Mesenchymal stem cell (in vitro differentiated cells and primary cell): Measurements from ENCODE around the gene KLK14.

Experiments
- DNase-seq: peaks from one replicate; pipeline ENCODE4 v3.0.0-alpha.2; 2013
- H2AFZ ChIP-seq: one replicate; pipeline ENCODE4 v1.6.1; 2013; ENCODE audit warnings: low read depth, mild to moderate bottlenecking, control low read depth, inconsistent platforms, low read length, moderate library complexity
- H2AK5ac ChIP-seq: 2 replicates; pipeline ENCODE4 v1.6.1; 2013; ENCODE audit warnings: low read length, moderate library complexity, mild to moderate bottlenecking, inconsistent platforms; ENCODE audit not compliant: severe bottlenecking
- H2BK120ac ChIP-seq: one replicate; pipeline ENCODE4 v1.6.1; 2013; ENCODE audit warnings: low read depth, mild to moderate bottlenecking, inconsistent platforms, low read length, moderate library complexity
- H2BK12ac ChIP-seq, 2 experiments: one replicate each; pipeline ENCODE4 v1.6.1; 2013; ENCODE audit warnings: inconsistent platforms in 2 of 2, low read length in 2 of 2, mild to moderate bottlenecking in 2 of 2, moderate library complexity in 2 of 2, control low read depth in 1 of 2
- H2BK15ac ChIP-seq: one replicate; pipeline ENCODE4 v1.6.1; 2013; ENCODE audit warnings: mild to moderate bottlenecking, low read depth, inconsistent platforms; ENCODE audit not compliant: poor library complexity, severe bottlenecking
- H2BK5ac ChIP-seq: 2 replicates; pipeline ENCODE4 v1.6.1; 2013; ENCODE audit warnings: low read depth, mild to moderate bottlenecking, low read length, control low read depth, inconsistent platforms; ENCODE audit not compliant: poor library complexity, severe bottlenecking
- H3K14ac ChIP-seq, 2 experiments: one replicate each; pipeline ENCODE4 v1.6.1; 2013; ENCODE audit warnings: inconsistent platforms in 2 of 2, low read length in 2 of 2, control low read depth in 1 of 2, mild to moderate bottlenecking in 1 of 2, moderate library complexity in 1 of 2
- H3K18ac ChIP-seq, 2 experiments: one replicate each; pipeline ENCODE4 v1.6.1; 2013; ENCODE audit warnings: inconsistent platforms in 2 of 2, low read length in 2 of 2, control low read depth in 1 of 2, low read depth in 1 of 2, mild to moderate bottlenecking in 1 of 2
- H3K23ac ChIP-seq, 2 experiments: one replicate each; pipeline ENCODE4 v1.6.1; 2013; ENCODE audit warnings: inconsistent platforms in 2 of 2, low read length in 2 of 2, mild to moderate bottlenecking in 2 of 2, moderate library complexity in 2 of 2, control low read depth in 1 of 2
- H3K27ac ChIP-seq: 2 replicates; pipeline ENCODE4 v1.5.1; 2013; ENCODE audit warnings: mild to moderate bottlenecking, moderate library complexity, low read length, control low read depth, inconsistent platforms; ENCODE audit not compliant: poor library complexity, severe bottlenecking
- H3K27me3 ChIP-seq, 2 experiments: 2 replicates each; pipeline versions ENCODE4 v1.6.1 to v1.7.0; 2013; ENCODE audit warnings: low read length in 2 of 2, mild to moderate bottlenecking in 2 of 2, moderate library complexity in 2 of 2, control low read depth in 1 of 2, inconsistent platforms in 1 of 2; ENCODE audit not compliant: control insufficient read depth in 1 of 2, insufficient read depth in 1 of 2
- H3K36me3 ChIP-seq, 2 experiments: 2 replicates each; pipeline versions ENCODE4 v1.6.1 to v1.7.0; 2013; ENCODE audit warnings: low read length in 2 of 2, control low read depth in 1 of 2, inconsistent platforms in 1 of 2, low read depth in 1 of 2, mild to moderate bottlenecking in 1 of 2; ENCODE audit not compliant: insufficient read depth in 2 of 2, control insufficient read depth in 1 of 2
- H3K4ac ChIP-seq, 2 experiments: one replicate each; pipeline ENCODE4 v1.6.1; 2013; ENCODE audit warnings: inconsistent platforms in 2 of 2, low read length in 2 of 2, mild to moderate bottlenecking in 2 of 2, moderate library complexity in 2 of 2, control low read depth in 1 of 2, low read depth in 1 of 2
- H3K4me1 ChIP-seq: 2 replicates; pipeline ENCODE4 v1.6.1; 2013; ENCODE audit warnings: low read depth, low read length, control low read depth; ENCODE audit not compliant: control insufficient read depth, insufficient read depth
- H3K4me2 ChIP-seq: 2 replicates; pipeline ENCODE4 v1.6.1; 2013; ENCODE audit warnings: low read length, mild to moderate bottlenecking, inconsistent platforms; ENCODE audit not compliant: poor library complexity, severe bottlenecking
- H3K4me3 ChIP-seq, 2 experiments: 2 replicates each; pipeline versions ENCODE4 v1.5.1 to v1.7.0; 2013; ENCODE audit warnings: low read length in 2 of 2, mild to moderate bottlenecking in 2 of 2, control low read depth in 1 of 2, low read depth in 1 of 2; ENCODE audit not compliant: insufficient read depth in 1 of 2
- H3K79me1 ChIP-seq: replicated peaks from 2 replicates; pipeline ENCODE4 v1.6.1; 2013; ENCODE audit warnings: mild to moderate bottlenecking, control low read depth, low read length, inconsistent platforms; ENCODE audit not compliant: poor library complexity, severe bottlenecking
- H3K9ac ChIP-seq: 2 replicates; pipeline ENCODE4 v1.7.0; 2013; ENCODE audit warnings: mild to moderate bottlenecking, low read length, moderate library complexity
- H3K9me3 ChIP-seq: 2 replicates; pipeline ENCODE4 v1.7.0; 2013; ENCODE audit warnings: mild to moderate bottlenecking, low read length; ENCODE audit not compliant: control insufficient read depth
- H4K8ac ChIP-seq: one replicate; pipeline ENCODE4 v1.6.1; 2013; ENCODE audit warnings: inconsistent platforms, mild to moderate bottlenecking, low read length, moderate library complexity
- H4K91ac ChIP-seq: one replicate; pipeline ENCODE4 v1.6.1; 2013; ENCODE audit warnings: mild to moderate bottlenecking, low read length, inconsistent platforms
- WGBS: methylation state at CpG from one replicate; pipeline ENCODE4 v1.1.7; 2013; ENCODE audit warnings: mixed read lengths; 5-methylcytosine and 5-hydroxymethylcytosine counted together

The KLK14 gene

DNA sequence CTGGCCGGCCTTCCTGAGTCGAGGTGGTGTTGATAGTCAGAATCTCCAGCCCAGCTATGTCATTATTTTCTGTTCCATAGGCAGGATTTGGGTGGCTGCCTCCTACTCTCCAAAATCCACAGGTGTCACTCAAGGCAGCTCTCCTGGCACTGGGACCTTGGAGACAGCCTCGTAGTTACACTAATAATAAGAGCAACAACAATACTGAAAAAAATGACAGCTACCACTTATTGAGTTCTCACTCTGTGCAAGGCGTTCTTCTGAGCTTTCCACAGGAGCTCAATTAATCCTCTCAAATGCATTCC lies 35.7 kb downstream of the KLK14 start:
- Histone ChIP-seq H3K79me1 (no peaks in the 10 kb centered on the region), H2BK12ac (no peak overlapping the region), H3K4me3 (no peak overlapping the region), H2BK15ac (no peak overlapping the region), H4K8ac (no peak overlapping the region), H3K4me2 (no peak overlapping the region), H3K18ac (no peak overlapping the region), H4K91ac (no peak overlapping the region), H3K36me3 (no peaks in the 10 kb centered on the region), H2BK5ac (no peak overlapping the region), H2AK5ac (no peak overlapping the region), H3K4ac (no peak overlapping the region), H3K9ac (no peak overlapping the region), H3K9me3 (no peaks in the 10 kb centered on the region), H3K23ac (no peak overlapping the region), H2AFZ (no peak overlapping the region), H3K27me3 (peaks cover 0 to 8% of the 10 kb centered on the region in 2 experiments), H3K4me1 (no peaks in the 10 kb centered on the region), H3K27ac (no peak overlapping the region), H3K14ac (no peak overlapping the region), H2BK120ac (no peak overlapping the region)
- 43% methylated on average over 3 of the region's 4 CpGs for WGBS
- DNase-seq: no peak

- H3K18ac ChIP-seq: no peak overlapping the region
- H3K27me3 ChIP-seq: peaks cover 0 to 8% of the 10 kb centered on the region in 2 experiments
- H3K4me1 ChIP-seq: no peaks in the 10 kb centered on the region
- no peaks in the 10 kb centered on the region for H3K36me3 ChIP-seq
- no peak for DNase-seq
- H3K27ac ChIP-seq: no peak overlapping the region
- H3K14ac ChIP-seq: no peak overlapping the region
- no peak overlapping the region for H2BK120ac ChIP-seq
- no peak overlapping the region for H4K91ac ChIP-seq
- H2BK12ac ChIP-seq: no peak overlapping the region
- H3K23ac ChIP-seq: no peak overlapping the region
- H3K9me3 ChIP-seq: no peaks in the 10 kb centered on the region
- H3K9ac ChIP-seq: no peak overlapping the region
- no peak overlapping the region for H3K4me3 ChIP-seq
- H2BK5ac ChIP-seq: no peak overlapping the region
- no peak overlapping the region for H2AFZ ChIP-seq
- no peaks in the 10 kb centered on the region for H3K79me1 ChIP-seq
- 85% methylated on average over 11 of the region's 11 CpGs for WGBS
- H3K4ac ChIP-seq: no peak overlapping the region
- no peak overlapping the region for H3K4me2 ChIP-seq
- no peak overlapping the region for H2AK5ac ChIP-seq
- no peak overlapping the region for H2BK15ac ChIP-seq
- no peak overlapping the region for H4K8ac ChIP-seq
Observed at GRCh38 chr19:51044327-51044726, 38.4 kb downstream of the KLK14 start.

DNA sequence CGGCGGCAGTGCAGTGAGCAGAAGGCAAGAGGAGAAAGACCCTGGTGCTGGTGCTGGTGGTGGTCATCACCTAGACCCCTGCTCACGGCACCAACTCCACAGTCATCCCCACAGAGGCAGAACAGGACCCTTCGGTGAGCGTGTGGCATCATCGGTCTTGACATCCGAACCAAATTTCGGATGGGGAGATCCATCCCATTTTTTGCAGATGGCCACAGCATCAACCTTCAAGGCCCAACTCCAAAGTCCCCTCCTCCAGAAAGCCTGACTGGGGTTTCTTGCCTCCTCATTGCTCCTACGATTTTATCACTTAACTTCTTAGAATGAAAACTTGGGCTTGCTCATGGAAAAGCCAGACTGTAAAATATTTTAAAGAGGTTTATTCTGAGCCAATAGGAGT lies 39.2 kb downstream of the KLK14 start:
- Histone ChIP-seq H2BK15ac (no peak overlapping the region), H2AK5ac (no peak overlapping the region)

GRCh38 chr19:51040151-51040550 lies 42.5 kb downstream of the KLK14 start:
- Histone ChIP-seq H3K27me3 (peaks cover 0 to 3% of the 10 kb centered on the region in 2 experiments), H3K4me1 (no peaks in the 10 kb centered on the region), H3K79me1 (no peaks in the 10 kb centered on the region), H3K18ac (no peak overlapping the region), H2BK5ac (no peak overlapping the region), H3K9me3 (no peaks in the 10 kb centered on the region), H3K27ac (no peak overlapping the region), H3K23ac (no peak overlapping the region), H2BK15ac (no peak overlapping the region), H2BK12ac (no peak overlapping the region), H2BK120ac (no peak overlapping the region), H3K9ac (no peak overlapping the region), H3K14ac (no peak overlapping the region), H4K8ac (no peak overlapping the region), H3K4ac (no peak overlapping the region), H2AFZ (no peak overlapping the region), H3K36me3 (no peaks in the 10 kb centered on the region), H3K4me3 (no peak overlapping the region), H4K91ac (no peak overlapping the region), H3K4me2 (no peak overlapping the region), H2AK5ac (no peak overlapping the region)
- no peak for DNase-seq
- no CpG with 5 or more reads among the region's 6 CpGs for WGBS

More for the DNA sequence above, 39.2 kb downstream of the KLK14 start:
- WGBS: 71% methylated on average over 8 of the region's 9 CpGs
- Histone ChIP-seq H3K27me3 (peaks cover 0 to 8% of the 10 kb centered on the region in 2 experiments), H3K4me2 (no peak overlapping the region), H3K79me1 (no peaks in the 10 kb centered on the region), H4K91ac (no peak overlapping the region), H3K9ac (no peak overlapping the region), H4K8ac (no peak overlapping the region), H3K4me3 (no peak overlapping the region), H3K14ac (no peak overlapping the region), H2BK12ac (no peak overlapping the region), H2AFZ (no peak overlapping the region), H2BK120ac (no peak overlapping the region), H3K18ac (no peak overlapping the region), H3K23ac (no peak overlapping the region), H3K27ac (no peak overlapping the region), H2BK5ac (no peak overlapping the region), H3K9me3 (no peaks in the 10 kb centered on the region), H3K4ac (no peak overlapping the region), H3K4me1 (no peaks in the 10 kb centered on the region), H3K36me3 (no peaks in the 10 kb centered on the region)
- no peak for DNase-seq
